Activated naive CD4-positive, alpha-beta T cell treated with anti-CD3 and anti-CD28 coated beads, Interleukin-2, amount 10 ng/mL, durations not matched to agents 7 days and 5 days (primary cell): ENCODE measurements around the gene RAB11B.
"Not testable (repeated sequence)": the region's sequence is repeated elsewhere in the genome, so short reads cannot be mapped to it uniquely, and the experiment has no call there.

ENCODE experiments used
- CTCF ChIA-PET: fragments of 350-600 bp; sonication (Branson Sonifier 250); formaldehyde crosslinking; loops from one replicate; lab custom pipeline; 2021; ENCODE audit warnings: antibody characterized with exemption; lab: Charles Lee
- DNase-seq: peaks from one replicate; pipeline ENCODE4 v3.0.0-alpha.2; 2020
- H3K27ac Mint-ChIP-seq: one replicate; pipeline ENCODE4 v1.8.0; 2021; ENCODE audit warnings: mild to moderate bottlenecking, moderate library complexity, mixed read lengths
- H3K27me3 Mint-ChIP-seq: one replicate; pipeline ENCODE4 v1.8.0; 2021; ENCODE audit warnings: mild to moderate bottlenecking, mixed read lengths
- H3K36me3 Mint-ChIP-seq: one replicate; pipeline ENCODE4 v1.8.0; 2021; ENCODE audit warnings: mixed read lengths
- H3K4me1 Mint-ChIP-seq: one replicate; pipeline ENCODE4 v1.8.0; 2021; ENCODE audit warnings: mixed read lengths
- H3K4me3 Mint-ChIP-seq: one replicate; pipeline ENCODE4 v1.8.0; 2021; ENCODE audit warnings: mild to moderate bottlenecking, moderate library complexity, mixed read lengths
- H3K9me3 Mint-ChIP-seq: one replicate; pipeline ENCODE4 v1.8.0; 2021; ENCODE audit warnings: mixed read lengths

The RAB11B gene

DNA sequence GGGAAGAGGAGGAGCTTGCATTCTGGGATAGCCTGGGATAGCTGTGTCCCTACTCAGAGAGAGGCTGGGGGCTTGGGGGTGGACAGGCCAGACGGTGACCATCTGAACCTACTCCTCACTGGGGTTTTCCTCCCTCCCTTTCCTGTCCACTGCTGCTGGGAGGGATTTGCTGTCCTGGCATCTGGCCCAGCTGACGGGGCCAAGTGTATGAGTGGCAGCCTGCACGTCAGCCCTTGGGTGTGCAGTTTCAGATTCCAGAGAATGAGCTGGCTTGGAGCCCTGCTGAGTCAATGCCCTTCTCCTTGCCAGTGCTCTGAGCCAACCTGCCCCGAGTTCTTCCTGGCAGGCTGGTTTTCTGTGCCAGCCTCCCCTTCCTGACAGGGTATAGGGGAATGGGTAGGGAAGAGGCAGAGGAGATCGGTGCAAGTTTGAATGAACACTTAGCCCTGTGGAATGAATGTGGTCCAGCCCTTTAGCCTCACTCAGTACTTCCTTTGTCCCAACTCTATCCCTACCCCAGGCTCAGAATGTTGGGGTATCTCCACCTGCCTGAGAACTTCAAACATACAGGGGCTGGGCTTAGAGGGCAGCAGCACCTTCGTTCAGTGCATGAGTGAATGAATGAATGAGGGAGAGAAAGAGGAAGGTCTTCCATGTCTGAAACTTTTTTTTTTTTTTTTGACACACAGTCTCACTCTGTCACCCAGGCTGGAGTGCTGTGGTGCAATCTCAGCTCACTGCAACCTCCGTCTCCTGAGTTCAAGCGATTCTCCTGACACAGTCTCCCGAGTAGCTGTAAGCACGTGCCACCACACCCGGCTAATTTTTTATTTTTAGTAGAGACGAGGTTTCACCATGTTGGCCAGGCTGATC, 28.0 kb upstream of the RAB11B start:
- Mint-ChIP-seq H3K4me3 (no peak overlapping the region), H3K27ac (no peak overlapping the region), H3K4me1 (peaks cover 15% of the 10 kb centered on the region), H3K36me3 (no peaks in the 10 kb centered on the region), H3K27me3 (peaks cover 71% of the 10 kb centered on the region), H3K9me3 (no peaks in the 10 kb centered on the region)
- no peak for DNase-seq
- CTCF ChIA-PET: interaction anchor here (0.9 to 3.3 kb wide), 5 partner anchors 9 to 219 kb away, joined by 3 to 26 read pairs (median 3); partner anchors contain the start of gene MARCHF2

DNA sequence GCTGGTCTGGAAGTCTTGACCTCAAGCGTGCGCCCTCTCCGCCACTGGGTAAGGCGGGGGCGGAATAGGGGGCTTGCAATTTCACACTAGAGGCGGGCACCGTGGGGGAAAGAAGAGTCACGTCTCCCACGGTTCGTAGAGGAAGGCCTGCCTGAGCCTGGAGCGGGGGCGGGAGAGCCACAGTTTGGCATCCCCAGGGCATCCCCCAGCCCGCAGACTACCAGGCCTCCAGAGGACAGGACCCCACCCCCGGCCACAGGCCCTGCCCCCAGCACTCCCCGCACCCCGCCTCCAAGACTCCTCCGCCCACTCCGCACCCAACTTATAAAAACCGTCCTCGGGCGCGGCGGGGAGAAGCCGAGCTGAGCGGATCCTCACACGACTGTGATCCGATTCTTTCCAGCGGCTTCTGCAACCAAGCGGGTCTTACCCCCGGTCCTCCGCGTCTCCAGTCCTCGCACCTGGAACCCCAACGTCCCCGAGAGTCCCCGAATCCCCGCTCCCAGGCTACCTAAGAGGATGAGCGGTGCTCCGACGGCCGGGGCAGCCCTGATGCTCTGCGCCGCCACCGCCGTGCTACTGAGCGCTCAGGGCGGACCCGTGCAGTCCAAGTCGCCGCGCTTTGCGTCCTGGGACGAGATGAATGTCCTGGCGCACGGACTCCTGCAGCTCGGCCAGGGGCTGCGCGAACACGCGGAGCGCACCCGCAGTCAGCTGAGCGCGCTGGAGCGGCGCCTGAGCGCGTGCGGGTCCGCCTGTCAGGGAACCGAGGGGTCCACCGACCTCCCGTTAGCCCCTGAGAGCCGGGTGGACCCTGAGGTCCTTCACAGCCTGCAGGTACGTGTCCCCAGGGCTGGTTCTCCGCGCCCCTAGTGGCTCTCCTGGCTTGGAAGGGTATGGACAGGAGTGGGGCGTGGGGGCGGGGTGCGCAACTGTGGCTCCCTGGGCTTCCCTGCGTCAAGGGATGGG, 26.1 kb upstream of the RAB11B start, which contains the start of gene ANGPTL4:
TSS of gene ANGPTL4 (plus strand) at position 353 of the 969 bp plus-strand sequence. CDS start at position 520, 167 bp downstream.
- Mint-ChIP-seq H3K27me3 (peaks cover 86% of the 10 kb centered on the region), H3K4me3 (peak within 1 kb of the TSS; percentile 79), H3K36me3 (no peaks in the 10 kb centered on the region), H3K9me3 (no peaks in the 10 kb centered on the region), H3K4me1 (peaks cover 21% of the 10 kb centered on the region), H3K27ac (peak within 1 kb of the TSS; percentile 49)
- CTCF ChIA-PET: interaction anchor here (1.6 to 3.3 kb wide), 2 partner anchors 11 to 28 kb away, joined by 4 to 26 read pairs; no protein-coding TSS in a partner anchor
- DNase-seq: peak; percentile 75

DNA sequence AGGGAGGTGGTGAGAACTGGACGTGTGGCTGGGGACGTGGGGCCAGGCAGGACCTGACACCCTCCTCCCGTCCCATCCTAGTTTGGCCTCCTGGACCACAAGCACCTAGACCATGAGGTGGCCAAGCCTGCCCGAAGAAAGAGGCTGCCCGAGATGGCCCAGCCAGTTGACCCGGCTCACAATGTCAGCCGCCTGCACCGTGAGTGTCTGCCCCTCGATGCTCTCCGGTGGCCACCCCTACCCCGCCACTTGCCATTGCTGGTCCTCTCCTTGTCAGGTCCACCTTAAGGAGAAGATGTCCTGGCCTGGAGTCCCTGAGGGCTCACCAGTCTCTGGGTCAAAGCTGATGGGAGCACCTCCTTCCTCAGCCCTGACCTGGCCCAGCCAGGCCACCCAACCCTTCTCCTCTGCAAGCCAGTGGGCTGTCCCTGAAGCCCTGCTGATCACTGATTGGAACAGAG, 24.0 kb upstream of the RAB11B start:
- peaks cover 83% of the 10 kb centered on the region for H3K27me3 Mint-ChIP-seq
- CTCF ChIA-PET: interaction anchor here (0.6 to 1.1 kb wide), 2 partner anchors 9 to 13 kb away, joined by 3 to 6 read pairs; no protein-coding TSS in a partner anchor
- no peak overlapping the region for H3K27ac Mint-ChIP-seq
- no peaks in the 10 kb centered on the region for H3K9me3 Mint-ChIP-seq
- no peak for DNase-seq
- no peaks in the 10 kb centered on the region for H3K36me3 Mint-ChIP-seq
- no peak overlapping the region for H3K4me3 Mint-ChIP-seq
- H3K4me1 Mint-ChIP-seq: peaks cover 21% of the 10 kb centered on the region

DNA sequence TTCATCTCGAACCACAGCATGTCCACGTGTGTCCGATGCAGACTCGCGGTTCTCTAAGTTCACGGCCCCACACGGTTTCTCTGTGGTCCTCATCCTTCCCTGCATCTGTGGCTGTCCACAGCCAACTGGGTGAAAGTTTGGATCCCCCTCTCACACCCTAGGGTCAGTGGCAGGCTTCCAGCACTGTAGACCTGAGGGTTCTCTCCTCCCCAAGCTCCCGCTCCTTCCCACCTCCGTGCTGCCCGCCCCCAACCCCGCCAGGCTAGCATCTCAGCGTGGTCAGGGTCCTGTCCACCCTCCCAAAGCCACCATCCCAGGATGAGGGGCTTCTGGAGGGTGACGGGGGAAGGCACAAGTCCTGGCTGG, 23.2 kb upstream of the RAB11B start:
- Mint-ChIP-seq H3K4me3 (no peak overlapping the region), H3K4me1 (peaks cover 21% of the 10 kb centered on the region), H3K9me3 (no peaks in the 10 kb centered on the region), H3K27me3 (peaks cover 78% of the 10 kb centered on the region), H3K36me3 (no peaks in the 10 kb centered on the region), H3K27ac (peak overlapping the region; percentile 30)
- no peak for DNase-seq
- CTCF ChIA-PET: interaction anchor here (0.6 kb wide), 1 partner anchor 10 kb away, joined by 3 read pairs; no protein-coding TSS in a partner anchor

DNA sequence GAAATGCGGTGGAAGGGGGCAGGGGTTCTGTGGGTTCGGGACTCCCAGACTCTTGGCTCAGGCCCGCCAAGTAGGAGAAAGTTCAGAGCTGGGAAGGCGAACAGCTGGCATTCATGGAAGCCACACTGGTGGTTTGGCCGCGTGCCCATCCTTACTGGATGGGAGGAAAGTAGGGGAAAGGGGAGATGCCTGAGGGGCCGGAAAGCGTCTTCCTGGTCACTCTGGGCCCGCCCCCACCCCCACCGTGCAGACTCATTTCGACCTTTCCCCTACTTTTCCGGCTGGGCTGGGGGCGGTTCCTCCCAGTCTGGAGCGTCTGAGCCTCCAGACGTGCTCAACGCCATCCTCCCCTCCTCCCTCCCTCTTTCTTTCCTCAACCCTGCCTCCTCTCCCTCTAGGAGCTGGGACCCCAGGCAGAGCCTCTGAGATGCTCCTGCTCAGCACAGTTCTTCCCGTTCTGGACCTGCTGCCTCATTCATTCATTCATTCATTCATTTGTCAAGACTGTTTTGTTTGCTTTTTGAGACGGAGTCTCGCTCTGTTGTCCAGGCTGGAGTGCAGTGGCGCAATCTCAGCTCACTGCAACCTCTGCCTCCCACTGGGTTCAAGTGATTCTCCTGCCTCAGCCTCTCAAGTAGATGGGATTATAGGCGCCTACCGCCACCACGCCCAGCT, 22.7 kb upstream of the RAB11B start:
- Mint-ChIP-seq H3K9me3 (no peaks in the 10 kb centered on the region), H3K27me3 (peaks cover 73% of the 10 kb centered on the region)

DNA sequence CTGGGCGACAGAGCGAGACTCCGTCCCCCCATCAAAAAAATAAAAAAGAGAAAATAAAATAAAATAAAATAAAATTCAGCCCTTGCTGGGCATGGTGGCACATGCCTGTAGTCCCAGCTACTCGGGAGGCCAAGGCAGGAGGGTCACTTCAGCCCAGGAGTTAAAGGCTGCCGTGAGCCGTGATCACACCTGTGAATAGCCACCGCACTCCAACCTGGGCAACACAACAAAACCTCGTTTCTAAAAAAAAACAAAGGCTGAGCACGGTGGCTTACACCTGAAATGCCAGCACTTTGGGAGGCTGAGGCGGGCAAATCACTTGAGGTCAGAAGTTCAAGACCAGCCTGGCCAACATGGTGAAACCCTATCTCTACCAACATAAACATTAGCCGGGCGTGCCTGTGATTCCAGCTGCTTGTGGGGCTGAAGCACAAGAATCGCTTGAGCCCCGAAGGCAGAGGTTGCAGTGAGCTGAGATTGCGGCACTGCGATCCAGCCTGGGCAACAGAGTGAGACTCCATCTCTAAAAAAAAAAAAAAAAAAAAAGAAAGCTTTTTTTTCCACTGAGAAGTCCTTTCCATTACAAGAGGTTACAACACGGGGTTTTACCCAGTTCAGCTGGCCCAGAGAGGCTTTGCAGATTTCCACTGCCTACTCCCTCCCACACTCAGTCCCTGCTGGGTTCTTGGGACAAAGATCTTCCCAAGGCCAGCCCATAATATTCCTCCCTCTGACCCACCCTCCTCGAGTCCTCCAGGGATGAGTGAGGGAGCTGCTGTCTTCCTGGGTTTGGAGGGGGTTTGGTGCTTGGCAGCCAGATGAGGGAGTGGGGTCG, 19.8 kb upstream of the RAB11B start:
- peaks cover 17% of the 10 kb centered on the region for H3K4me1 Mint-ChIP-seq
- H3K27ac Mint-ChIP-seq: no peak overlapping the region
- no peak for DNase-seq
- H3K36me3 Mint-ChIP-seq: no peaks in the 10 kb centered on the region
- peaks cover 44% of the 10 kb centered on the region for H3K27me3 Mint-ChIP-seq
- no peaks in the 10 kb centered on the region for H3K9me3 Mint-ChIP-seq
- no peak overlapping the region for H3K4me3 Mint-ChIP-seq
- CTCF ChIA-PET: interaction anchor here (1.2 kb wide), 1 partner anchor 10 kb away, joined by 3 read pairs; no protein-coding TSS in a partner anchor

More for the DNA sequence above, 22.7 kb upstream of the RAB11B start:
- Mint-ChIP-seq H3K4me1 (peaks cover 21% of the 10 kb centered on the region), H3K36me3 (no peaks in the 10 kb centered on the region), H3K27ac (no peak overlapping the region), H3K4me3 (no peak overlapping the region)
- CTCF ChIA-PET: no interaction called here
- no peak for DNase-seq

DNA sequence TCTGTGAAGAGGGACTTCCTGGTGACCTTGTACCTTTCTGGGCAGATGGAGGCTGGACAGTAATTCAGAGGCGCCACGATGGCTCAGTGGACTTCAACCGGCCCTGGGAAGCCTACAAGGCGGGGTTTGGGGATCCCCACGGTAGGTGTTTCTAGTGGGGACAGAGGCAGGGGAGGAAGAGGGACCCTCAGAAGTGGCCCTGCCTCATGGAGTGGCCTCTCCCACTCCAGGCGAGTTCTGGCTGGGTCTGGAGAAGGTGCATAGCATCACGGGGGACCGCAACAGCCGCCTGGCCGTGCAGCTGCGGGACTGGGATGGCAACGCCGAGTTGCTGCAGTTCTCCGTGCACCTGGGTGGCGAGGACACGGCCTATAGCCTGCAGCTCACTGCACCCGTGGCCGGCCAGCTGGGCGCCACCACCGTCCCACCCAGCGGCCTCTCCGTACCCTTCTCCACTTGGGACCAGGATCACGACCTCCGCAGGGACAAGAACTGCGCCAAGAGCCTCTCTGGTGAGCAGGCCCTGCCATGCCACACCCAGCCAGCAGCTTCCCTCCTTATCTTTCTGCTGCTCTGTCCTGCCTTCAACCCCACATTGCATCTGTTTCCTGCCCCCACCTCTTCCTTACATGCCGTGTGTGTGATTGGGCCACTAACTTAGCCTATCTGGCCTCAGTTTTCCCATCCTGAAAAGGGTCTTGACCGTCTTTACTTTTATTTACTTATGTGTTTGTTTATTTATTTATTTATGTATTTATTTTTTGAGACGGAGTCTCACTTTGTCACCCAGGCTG, 19.0 kb upstream of the RAB11B start:
- no peaks in the 10 kb centered on the region for H3K9me3 Mint-ChIP-seq
- no peak overlapping the region for H3K27ac Mint-ChIP-seq
- no peak overlapping the region for H3K4me3 Mint-ChIP-seq
- DNase-seq: no peak
- peaks cover 35% of the 10 kb centered on the region for H3K27me3 Mint-ChIP-seq
- peaks cover 17% of the 10 kb centered on the region for H3K4me1 Mint-ChIP-seq
- CTCF ChIA-PET: no interaction called here
- H3K36me3 Mint-ChIP-seq: no peaks in the 10 kb centered on the region

DNA sequence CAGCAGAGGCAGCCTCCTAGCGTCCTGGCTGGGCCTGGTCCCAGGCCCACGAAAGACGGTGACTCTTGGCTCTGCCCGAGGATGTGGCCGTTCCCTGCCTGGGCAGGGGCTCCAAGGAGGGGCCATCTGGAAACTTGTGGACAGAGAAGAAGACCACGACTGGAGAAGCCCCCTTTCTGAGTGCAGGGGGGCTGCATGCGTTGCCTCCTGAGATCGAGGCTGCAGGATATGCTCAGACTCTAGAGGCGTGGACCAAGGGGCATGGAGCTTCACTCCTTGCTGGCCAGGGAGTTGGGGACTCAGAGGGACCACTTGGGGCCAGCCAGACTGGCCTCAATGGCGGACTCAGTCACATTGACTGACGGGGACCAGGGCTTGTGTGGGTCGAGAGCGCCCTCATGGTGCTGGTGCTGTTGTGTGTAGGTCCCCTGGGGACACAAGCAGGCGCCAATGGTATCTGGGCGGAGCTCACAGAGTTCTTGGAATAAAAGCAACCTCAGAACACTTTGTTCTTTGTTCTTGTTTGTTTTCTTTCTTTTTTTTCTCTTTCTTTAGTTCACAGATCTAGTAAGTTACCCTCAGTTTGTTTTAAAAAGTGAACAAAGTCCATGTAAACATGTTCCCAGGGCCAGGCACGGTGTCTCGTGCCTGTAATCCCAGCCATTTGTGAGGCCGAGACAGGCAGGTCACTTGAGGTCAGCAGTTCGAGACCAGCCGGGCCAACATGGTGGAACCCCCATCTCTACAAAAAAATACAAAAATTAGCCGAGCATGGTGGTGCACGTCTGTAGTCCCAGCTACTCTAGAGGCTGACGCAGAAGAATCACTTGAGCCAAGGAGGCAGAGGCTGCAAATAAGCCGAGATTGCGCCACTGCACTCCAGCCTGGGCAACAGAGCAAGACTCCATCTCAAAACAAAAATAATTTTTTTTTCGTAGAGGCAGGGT, 16.0 kb upstream of the RAB11B start:
- no peak for DNase-seq
- CTCF ChIA-PET: no interaction called here
- peaks cover 26% of the 10 kb centered on the region for H3K4me1 Mint-ChIP-seq
- H3K4me3 Mint-ChIP-seq: no peak overlapping the region
- no peak overlapping the region for H3K27ac Mint-ChIP-seq
- peaks cover 11% of the 10 kb centered on the region for H3K27me3 Mint-ChIP-seq
- H3K9me3 Mint-ChIP-seq: no peaks in the 10 kb centered on the region
- peaks cover 1% of the 10 kb centered on the region for H3K36me3 Mint-ChIP-seq

DNA sequence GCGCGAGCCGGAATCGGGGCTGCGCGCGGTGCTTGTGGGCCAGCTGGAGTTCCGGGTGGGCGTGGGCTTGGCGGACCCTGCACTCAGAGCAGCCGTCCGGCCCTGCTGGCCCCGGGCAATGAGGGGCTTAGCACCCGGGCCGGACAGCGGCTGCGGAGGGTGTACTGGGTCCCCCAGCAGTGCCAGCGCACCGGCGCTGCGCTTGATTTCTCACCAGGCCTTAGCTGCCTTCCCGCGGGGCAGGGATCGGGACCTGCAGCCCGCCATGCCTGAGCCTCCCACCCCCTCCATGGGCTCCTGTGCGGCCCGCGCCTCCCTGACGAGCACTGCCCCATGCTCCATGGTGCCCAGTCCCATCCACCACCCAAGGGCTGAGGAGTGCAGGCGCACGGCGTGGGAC, 14.4 kb upstream of the RAB11B start:
- H3K4me3 Mint-ChIP-seq, H3K27ac Mint-ChIP-seq, CTCF ChIA-PET, DNase-seq, H3K9me3 Mint-ChIP-seq, H3K36me3 Mint-ChIP-seq: not testable (repeated sequence)
- Mint-ChIP-seq H3K4me1 (peaks cover 26% of the 10 kb centered on the region), H3K27me3 (peaks cover 13% of the 10 kb centered on the region)

DNA sequence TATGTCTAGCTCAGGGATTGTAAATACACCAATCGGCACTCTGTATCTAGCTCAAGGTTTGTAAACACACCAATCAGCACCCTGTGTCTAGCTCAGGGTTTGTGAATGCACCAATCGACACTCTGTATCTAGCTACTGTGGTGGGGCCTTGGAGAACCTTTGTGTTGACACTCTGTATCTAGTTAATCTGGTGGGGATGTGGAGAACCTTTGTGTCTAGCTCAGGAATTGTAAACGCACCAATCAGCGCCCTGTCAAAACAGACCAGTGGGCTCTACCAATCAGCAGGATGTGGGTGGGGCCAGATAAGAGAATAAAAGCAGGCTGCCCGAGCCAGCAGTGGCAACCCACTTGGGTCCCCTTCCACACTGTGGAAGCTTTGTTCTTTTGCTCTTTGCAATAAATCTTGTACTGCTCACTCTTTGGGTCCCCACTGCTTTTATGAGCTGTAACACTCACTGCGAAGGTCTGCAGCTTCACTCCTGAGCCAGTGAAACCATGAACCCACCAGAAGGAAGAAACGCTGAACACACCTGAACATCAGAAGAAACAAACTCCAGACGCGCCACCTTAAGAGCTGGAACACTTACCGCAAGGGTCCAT, 13.7 kb upstream of the RAB11B start:
- CTCF ChIA-PET: not testable (repeated sequence)
- H3K4me1 Mint-ChIP-seq: peaks cover 26% of the 10 kb centered on the region

DNA sequence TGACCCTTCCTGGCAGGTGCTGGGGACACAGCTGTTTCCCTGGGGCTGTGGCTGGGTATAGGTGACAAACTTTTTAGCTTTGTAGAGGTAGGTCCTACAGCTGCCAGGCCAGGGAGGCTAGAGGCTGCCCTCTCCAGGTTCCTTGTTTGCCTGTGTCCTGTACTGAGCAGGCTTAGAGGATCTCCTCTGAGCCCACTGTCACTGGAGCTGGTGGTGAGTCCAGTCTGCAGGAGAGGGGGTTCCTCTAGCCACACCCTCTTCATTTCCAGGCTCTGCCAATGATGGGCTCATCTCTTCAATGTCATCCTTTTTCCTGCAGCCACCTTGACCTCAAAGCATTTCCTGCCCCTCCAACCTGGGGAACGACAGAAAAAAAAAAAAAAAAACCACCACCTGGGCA, 12.6 kb upstream of the RAB11B start:
- peaks cover 4% of the 10 kb centered on the region for H3K36me3 Mint-ChIP-seq
- H3K27me3 Mint-ChIP-seq: peaks cover 14% of the 10 kb centered on the region
- DNase-seq: no peak
- no peaks in the 10 kb centered on the region for H3K9me3 Mint-ChIP-seq
- peaks cover 26% of the 10 kb centered on the region for H3K4me1 Mint-ChIP-seq
- no peak overlapping the region for H3K4me3 Mint-ChIP-seq
- H3K27ac Mint-ChIP-seq: no peak overlapping the region
- CTCF ChIA-PET: interaction anchor here (0.7 to 1.5 kb wide), 2 partner anchors 10 to 23 kb away, joined by 3 to 4 read pairs; no protein-coding TSS in a partner anchor

More for the DNA sequence above, 13.7 kb upstream of the RAB11B start:
- peaks cover 14% of the 10 kb centered on the region for H3K27me3 Mint-ChIP-seq
- H3K27ac Mint-ChIP-seq: peak overlapping the region; percentile 56
- DNase-seq, H3K9me3 Mint-ChIP-seq, H3K4me3 Mint-ChIP-seq, H3K36me3 Mint-ChIP-seq: not testable (repeated sequence)
